ENCODE results near the gene CFL1. TPM values are rescaled to one million over a fixed set of nuclear protein-coding genes. Genes with fewer than 3 reads are reported as not detected.

Gene CFL1
- total and polyA plus RNA-seq, 4 experiments from 2014 or later = 540 to 2,825 (median 1,686) TPM

- H3K4me3 Mint-ChIP-seq = peak overlapping the region in 5 of 8 donors; percentile 31 to 82 (median 74)
Measured at GRCh38 chr11:65816696-65817095, 41.3 kb downstream of the CFL1 start.

GRCh38 chr11:65814986-65815565 is 42.9 kb downstream of the CFL1 start:
- ChIA-PET POLR2A (ENCODE audit: partially characterized antibody) (interaction anchor here (4.5 kb wide), 1 partner anchor 34 kb away, joined by 24 read pairs; the partner anchor contains the start of gene AP5B1), CTCF (ENCODE audit: partially characterized antibody) (interaction anchor here (4.7 to 7.9 kb wide), 2 partner anchors 34 to 103 kb away, joined by 53 to 107 read pairs; partner anchors contain the start of genes AP5B1 and KAT5)
- no peaks in the 10 kb centered on the region for H3K9me3 ChIP-seq (ENCODE audit: control insufficient read depth in 1 of 2, low read length in 2 of 2)
- H3K27ac Mint-ChIP-seq = peak overlapping the region in 1 of 7 donors; percentile 36
- no peaks in the 10 kb centered on the region for H3K36me3 Mint-ChIP-seq
- H3K4me3 ChIP-seq (ENCODE audit: low read length in 2 of 2) = no peak overlapping the region
- intact Hi-C loops (cut with micrococcal nuclease) = loop anchor here (1.0 kb wide), 1 partner anchor 35 kb away; the partner anchor contains the start of gene AP5B1
- H3K4me1 Mint-ChIP-seq = peaks cover 6 to 16% (median 11%) of the 10 kb centered on the region in 4 donors
- no peak for DNase-seq
- H3K27ac ChIP-seq (ENCODE audit: low read depth, low read length) = no peak overlapping the region
- peaks cover 0 to 2% (median 0%) of the 10 kb centered on the region in 8 donors for H3K9me3 Mint-ChIP-seq
- H3K27me3 Mint-ChIP-seq = peaks cover 0 to 4% of the 10 kb centered on the region in 2 donors
- H3K27me3 ChIP-seq (ENCODE audit: insufficient read depth, low read length) = no peaks in the 10 kb centered on the region
- H3K36me3 ChIP-seq (ENCODE audit: insufficient read depth, low read length) = no peaks in the 10 kb centered on the region
- H3K4me1 ChIP-seq (ENCODE audit: insufficient read depth, low read length) = peaks cover 12% of the 10 kb centered on the region
- no peak overlapping the region for H3K4me3 Mint-ChIP-seq

More at GRCh38 chr11:65816696-65817095, 41.3 kb downstream of the CFL1 start:
- Histone ChIP-seq H3K4me3 (ENCODE audit: low read length in 2 of 2) (no peak overlapping the region), H3K9me3 (ENCODE audit: control insufficient read depth in 1 of 2, low read length in 2 of 2) (no peaks in the 10 kb centered on the region), H3K27ac (ENCODE audit: low read depth, low read length) (no peak overlapping the region), H3K4me1 (ENCODE audit: insufficient read depth, low read length) (peaks cover 12% of the 10 kb centered on the region), H3K36me3 (ENCODE audit: insufficient read depth, low read length) (no peaks in the 10 kb centered on the region), H3K27me3 (ENCODE audit: insufficient read depth, low read length) (no peaks in the 10 kb centered on the region)
- H3K36me3 Mint-ChIP-seq = no peaks in the 10 kb centered on the region
- peaks cover 0 to 2% (median 0%) of the 10 kb centered on the region in 8 donors for H3K9me3 Mint-ChIP-seq
- intact Hi-C loops (cut with micrococcal nuclease) = no loop called here
- DNase-seq = no peak
- ChIA-PET CTCF (ENCODE audit: partially characterized antibody) (interaction anchor here (0.9 to 7.9 kb wide), 17 partner anchors 9 to 191 kb away, joined by 3 to 107 read pairs (median 9); partner anchors contain the start of genes AP5B1, KAT5 and SNX32), POLR2A (ENCODE audit: partially characterized antibody) (interaction anchor here (0.6 to 4.5 kb wide), 6 partner anchors 16 to 318 kb away, joined by 3 to 25 read pairs (median 6); partner anchors contain the start of genes AP5B1 and KAT5)
- H3K27ac Mint-ChIP-seq = peak overlapping the region in 3 of 7 donors; percentile 23 to 81 (median 32)
- H3K27me3 Mint-ChIP-seq = no peaks in the 10 kb centered on the region
- H3K4me1 Mint-ChIP-seq = peaks cover 6 to 16% (median 10%) of the 10 kb centered on the region in 4 donors

GRCh38 chr11:65814131-65814985 is 43.6 kb downstream of the CFL1 start:
- ChIA-PET CTCF (ENCODE audit: partially characterized antibody) (interaction anchor here (0.6 to 7.9 kb wide), 3 partner anchors 33 to 1125 kb away, joined by 4 to 107 read pairs (median 4); partner anchors contain the start of gene AP5B1), POLR2A (ENCODE audit: partially characterized antibody) (interaction anchor here (4.5 kb wide), 1 partner anchor 34 kb away, joined by 24 read pairs; the partner anchor contains the start of gene AP5B1)
- H3K4me1 Mint-ChIP-seq = peaks cover 6 to 16% (median 11%) of the 10 kb centered on the region in 4 donors
- H3K27ac Mint-ChIP-seq = no peak overlapping the region
- Histone ChIP-seq H3K4me3 (ENCODE audit: low read length in 2 of 2) (no peak overlapping the region), H3K36me3 (ENCODE audit: insufficient read depth, low read length) (no peaks in the 10 kb centered on the region), H3K27me3 (ENCODE audit: insufficient read depth, low read length) (no peaks in the 10 kb centered on the region), H3K9me3 (ENCODE audit: control insufficient read depth in 1 of 2, low read length in 2 of 2) (no peaks in the 10 kb centered on the region), H3K27ac (ENCODE audit: low read depth, low read length) (no peak overlapping the region), H3K4me1 (ENCODE audit: insufficient read depth, low read length) (peaks cover 12% of the 10 kb centered on the region)
- no peak overlapping the region for H3K4me3 Mint-ChIP-seq
- H3K27me3 Mint-ChIP-seq = peaks cover 0 to 4% of the 10 kb centered on the region in 2 donors
- no peaks in the 10 kb centered on the region for H3K36me3 Mint-ChIP-seq
- DNase-seq = no peak
- intact Hi-C loops (cut with micrococcal nuclease) = loop anchor here (1.0 kb wide), 1 partner anchor 34 kb away; the partner anchor contains the start of gene AP5B1
- peaks cover 0 to 2% (median 0%) of the 10 kb centered on the region in 8 donors for H3K9me3 Mint-ChIP-seq

- Mint-ChIP-seq H3K9me3 (peaks cover 0 to 2% (median 0%) of the 10 kb centered on the region in 8 donors), H3K27me3 (peaks cover 3 to 7% of the 10 kb centered on the region in 2 donors), H3K27ac (no peak overlapping the region), H3K4me3 (no peak overlapping the region), H3K36me3 (no peaks in the 10 kb centered on the region), H3K4me1 (peaks cover 2 to 6% (median 6%) of the 10 kb centered on the region in 4 donors)
- POLR2A ChIA-PET (ENCODE audit: partially characterized antibody) = interaction anchor here (0.8 kb wide), 1 partner anchor 32 kb away, joined by 3 read pairs; no protein-coding TSS in a partner anchor
- Histone ChIP-seq H3K4me3 (ENCODE audit: low read length in 2 of 2) (no peak overlapping the region), H3K4me1 (ENCODE audit: insufficient read depth, low read length) (peaks cover 2% of the 10 kb centered on the region), H3K36me3 (ENCODE audit: insufficient read depth, low read length) (no peaks in the 10 kb centered on the region), H3K9me3 (ENCODE audit: control insufficient read depth in 1 of 2, low read length in 2 of 2) (no peaks in the 10 kb centered on the region), H3K27ac (ENCODE audit: low read depth, low read length) (no peak overlapping the region), H3K27me3 (ENCODE audit: insufficient read depth, low read length) (no peaks in the 10 kb centered on the region)
- CTCF ChIA-PET (ENCODE audit: partially characterized antibody) = interaction anchor here (1.1 to 7.9 kb wide), 4 partner anchors 15 to 186 kb away, joined by 3 to 107 read pairs (median 3); partner anchors contain the start of gene AP5B1
- intact Hi-C loops (cut with micrococcal nuclease) = no loop called here
- no peak for DNase-seq
Measured at GRCh38 chr11:65811764-65812475, 46.1 kb downstream of the CFL1 start.

GRCh38 chr11:65810046-65810868 is 47.7 kb downstream of the CFL1 start:
- no peak overlapping the region for H3K27ac ChIP-seq (ENCODE audit: low read depth, low read length)
- H3K9me3 ChIP-seq (ENCODE audit: control insufficient read depth in 1 of 2, low read length in 2 of 2) = no peaks in the 10 kb centered on the region
- peak overlapping the region in 1 of 7 donors; percentile 22 for H3K27ac Mint-ChIP-seq
- ChIA-PET POLR2A (ENCODE audit: partially characterized antibody) (no interaction called here), CTCF (ENCODE audit: partially characterized antibody) (interaction anchor here (1.1 to 1.5 kb wide), 2 partner anchors 75 to 77 kb away, joined by 4 read pairs; partner anchors contain the start of gene FIBP)
- no peaks in the 10 kb centered on the region for H3K36me3 ChIP-seq (ENCODE audit: insufficient read depth, low read length)
- peaks cover 4 to 7% of the 10 kb centered on the region in 2 donors for H3K27me3 Mint-ChIP-seq
- DNase-seq = no peak
- H3K4me3 ChIP-seq (ENCODE audit: low read length in 2 of 2) = no peak overlapping the region
- peak overlapping the region in 1 of 8 donors; percentile 33 for H3K4me3 Mint-ChIP-seq
- H3K36me3 Mint-ChIP-seq = no peaks in the 10 kb centered on the region
- no peaks in the 10 kb centered on the region for H3K27me3 ChIP-seq (ENCODE audit: insufficient read depth, low read length)
- no peaks in the 10 kb centered on the region for H3K4me1 ChIP-seq (ENCODE audit: insufficient read depth, low read length)
- intact Hi-C loops (cut with micrococcal nuclease) = no loop called here
- H3K9me3 Mint-ChIP-seq = peaks cover 0 to 2% (median 0%) of the 10 kb centered on the region in 8 donors
- peaks cover 0 to 1% (median 0%) of the 10 kb centered on the region in 4 donors for H3K4me1 Mint-ChIP-seq

- intact Hi-C loops (cut with micrococcal nuclease) = no loop called here
- Mint-ChIP-seq H3K4me1 (peaks cover 0 to 1% (median 0%) of the 10 kb centered on the region in 4 donors), H3K36me3 (no peaks in the 10 kb centered on the region), H3K4me3 (no peak overlapping the region), H3K27me3 (peaks cover 4 to 7% of the 10 kb centered on the region in 2 donors), H3K9me3 (peaks cover 0 to 2% (median 0%) of the 10 kb centered on the region in 8 donors), H3K27ac (no peak overlapping the region)
- POLR2A ChIA-PET (ENCODE audit: partially characterized antibody) = no interaction called here
- DNase-seq = no peak
- Histone ChIP-seq H3K4me3 (ENCODE audit: low read length in 2 of 2) (no peak overlapping the region), H3K27me3 (ENCODE audit: insufficient read depth, low read length) (no peaks in the 10 kb centered on the region), H3K9me3 (ENCODE audit: control insufficient read depth in 1 of 2, low read length in 2 of 2) (no peaks in the 10 kb centered on the region), H3K36me3 (ENCODE audit: insufficient read depth, low read length) (no peaks in the 10 kb centered on the region), H3K4me1 (ENCODE audit: insufficient read depth, low read length) (no peaks in the 10 kb centered on the region), H3K27ac (ENCODE audit: low read depth, low read length) (no peak overlapping the region)
- CTCF ChIA-PET (ENCODE audit: partially characterized antibody) = interaction anchor here (1.1 to 3.0 kb wide), 3 partner anchors 8 to 78 kb away, joined by 4 to 12 read pairs (median 4); partner anchors contain the start of gene FIBP
Measured at GRCh38 chr11:65809496-65809895, 48.5 kb downstream of the CFL1 start.

Data from CD4-positive, alpha-beta memory T cell (primary cell).